ENCODE data around the gene KCNAB2. TPM values are rescaled to one million over a fixed set of nuclear protein-coding genes. Genes with fewer than 3 reads are reported as not detected.

Gene KCNAB2
- total RNA-seq, 1 donor from 2014 or later = 17.9 TPM

- Histone ChIP-seq H3K27me3 (no peaks in the 10 kb centered on the region), H3K4me3 (no peak overlapping the region), H3K36me3 (no peaks in the 10 kb centered on the region), H3K9me3 (no peaks in the 10 kb centered on the region), H3K4me1 (no peaks in the 10 kb centered on the region), H3K27ac (no peak overlapping the region)
- no peak for DNase-seq (ENCODE audit: low spot score in 2 of 2)
- intact Hi-C loops (cut with DNase I) = no loop called here
- TF ChIP-seq, protein P1, sequence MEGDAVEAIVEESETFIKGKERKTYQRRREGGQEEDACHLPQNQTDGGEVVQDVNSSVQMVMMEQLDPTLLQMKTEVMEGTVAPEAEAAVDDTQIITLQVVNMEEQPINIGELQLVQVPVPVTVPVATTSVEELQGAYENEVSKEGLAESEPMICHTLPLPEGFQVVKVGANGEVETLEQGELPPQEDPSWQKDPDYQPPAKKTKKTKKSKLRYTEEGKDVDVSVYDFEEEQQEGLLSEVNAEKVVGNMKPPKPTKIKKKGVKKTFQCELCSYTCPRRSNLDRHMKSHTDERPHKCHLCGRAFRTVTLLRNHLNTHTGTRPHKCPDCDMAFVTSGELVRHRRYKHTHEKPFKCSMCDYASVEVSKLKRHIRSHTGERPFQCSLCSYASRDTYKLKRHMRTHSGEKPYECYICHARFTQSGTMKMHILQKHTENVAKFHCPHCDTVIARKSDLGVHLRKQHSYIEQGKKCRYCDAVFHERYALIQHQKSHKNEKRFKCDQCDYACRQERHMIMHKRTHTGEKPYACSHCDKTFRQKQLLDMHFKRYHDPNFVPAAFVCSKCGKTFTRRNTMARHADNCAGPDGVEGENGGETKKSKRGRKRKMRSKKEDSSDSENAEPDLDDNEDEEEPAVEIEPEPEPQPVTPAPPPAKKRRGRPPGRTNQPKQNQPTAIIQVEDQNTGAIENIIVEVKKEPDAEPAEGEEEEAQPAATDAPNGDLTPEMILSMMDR (IDR thresholded peaks at IDR 0.05) = no peak
Measured at GRCh38 chr1:6105218-6105679, 59.6 kb downstream of the KCNAB2 start.

- TF ChIP-seq, protein P1 (IDR thresholded peaks at IDR 0.05) = no peak
- Histone ChIP-seq H3K27me3 (no peaks in the 10 kb centered on the region), H3K4me3 (no peak overlapping the region), H3K27ac (no peak overlapping the region), H3K36me3 (no peaks in the 10 kb centered on the region), H3K4me1 (no peaks in the 10 kb centered on the region), H3K9me3 (no peaks in the 10 kb centered on the region)
- DNase-seq (ENCODE audit: low spot score in 2 of 2) = no peak
- intact Hi-C loops (cut with DNase I) = no loop called here
Measured at GRCh38 chr1:6105763-6106162, 60.1 kb downstream of the KCNAB2 start.

DNA sequence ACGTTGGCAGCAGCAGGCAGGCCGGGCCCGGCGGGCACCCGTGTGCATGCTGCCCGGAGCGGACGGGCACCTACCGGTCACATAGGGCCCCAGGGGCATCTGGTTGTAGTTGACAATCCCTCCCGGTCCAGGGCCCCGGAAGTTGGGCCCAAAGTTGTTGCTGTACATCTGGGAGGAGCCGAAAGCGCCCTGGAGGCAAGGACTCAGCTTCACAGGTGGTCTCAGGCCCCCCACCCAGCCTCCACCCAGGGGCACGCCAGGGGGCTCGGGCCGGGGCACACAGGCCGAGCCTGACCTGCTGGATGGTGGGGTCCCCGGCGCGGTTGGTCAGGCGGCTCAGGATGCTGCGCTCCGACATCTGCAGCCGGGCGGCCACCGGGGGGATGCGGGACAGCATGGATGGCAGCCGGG is 60.6 kb downstream of the KCNAB2 start:
- Histone ChIP-seq H3K4me3 (no peak overlapping the region), H3K4me1 (no peaks in the 10 kb centered on the region), H3K9me3 (no peaks in the 10 kb centered on the region), H3K27ac (no peak overlapping the region), H3K36me3 (no peaks in the 10 kb centered on the region), H3K27me3 (no peaks in the 10 kb centered on the region)
- intact Hi-C loops (cut with DNase I) = no loop called here
- DNase-seq (ENCODE audit: low spot score in 2 of 2) = no peak
- TF ChIP-seq, protein P1 (IDR thresholded peaks at IDR 0.05) = no peak

- TF ChIP-seq, protein P1 (IDR thresholded peaks at IDR 0.05) = no peak
- Histone ChIP-seq H3K4me3 (no peak overlapping the region), H3K9me3 (no peaks in the 10 kb centered on the region), H3K4me1 (no peaks in the 10 kb centered on the region), H3K27me3 (no peaks in the 10 kb centered on the region), H3K27ac (no peak overlapping the region), H3K36me3 (no peaks in the 10 kb centered on the region)
- DNase-seq (ENCODE audit: low spot score in 2 of 2) = no peak
- intact Hi-C loops (cut with DNase I) = no loop called here
Measured at GRCh38 chr1:6106977-6107376, 61.3 kb downstream of the KCNAB2 start.

GRCh38 chr1:6107409-6108356 is 62.0 kb downstream of the KCNAB2 start:
- Histone ChIP-seq H3K4me3 (no peak overlapping the region), H3K27me3 (no peaks in the 10 kb centered on the region), H3K36me3 (no peaks in the 10 kb centered on the region), H3K9me3 (no peaks in the 10 kb centered on the region), H3K27ac (no peak overlapping the region), H3K4me1 (no peaks in the 10 kb centered on the region)
- TF ChIP-seq, protein P1 (IDR thresholded peaks at IDR 0.05) = no peak
- DNase-seq (ENCODE audit: low spot score in 2 of 2) = no peak
- intact Hi-C loops (cut with DNase I) = no loop called here
